ENCODE results near the gene LDLR. TPM values are rescaled to one million over a fixed set of nuclear protein-coding genes. Genes with fewer than 3 reads are reported as not detected.
A peak's percentile ranks its signal among the peaks of the same experiment; 100 is the strongest.
"Not testable (repeated sequence)": the region's sequence is repeated elsewhere in the genome, so short reads cannot be mapped to it uniquely, and the experiment has no call there.

LDLR gene
- total RNA-seq, 4 donors from 2014 or later, result 14.2 to 258 (median 47.5) TPM

DNA sequence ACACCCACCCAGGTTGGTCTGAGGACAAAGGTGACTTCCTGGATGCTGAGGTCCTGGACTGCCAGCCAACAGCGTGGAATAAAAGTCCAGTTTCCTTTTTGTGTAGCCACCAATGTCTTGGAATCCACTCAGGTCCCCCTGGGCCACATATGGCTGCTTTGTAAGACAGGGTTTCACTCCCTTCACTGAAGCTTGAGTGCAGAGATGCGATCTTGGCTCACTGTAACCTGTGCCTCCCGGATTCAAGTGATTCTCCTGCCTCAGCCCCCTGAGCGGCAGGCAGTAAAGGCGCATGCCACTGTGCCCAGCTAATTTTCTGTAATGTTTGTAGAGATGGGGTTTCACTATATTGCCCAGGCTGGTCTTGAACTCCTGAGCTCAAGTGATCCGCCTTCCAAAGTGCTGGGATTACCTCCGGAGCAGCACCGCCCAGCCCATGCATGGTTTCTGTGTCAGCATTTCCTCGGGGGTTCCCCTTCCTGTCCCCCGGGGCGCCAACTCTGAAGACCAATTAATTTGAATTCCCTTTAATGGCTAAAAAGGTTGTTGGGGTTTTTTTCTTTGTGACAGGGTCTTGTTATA lies 90.5 kb downstream of the LDLR start:
- Histone ChIP-seq H3K27ac (replicated peaks in 1 of 4) (peak overlapping the region; percentile 89 to 98 (median 96)), H3K4me3 (peak overlapping the region in 1 of 4 donors; percentile 2), H3K4me1 (peaks cover 37 to 78% (median 64%) of the 10 kb centered on the region in 4 donors), H3K9me3 (no peaks in the 10 kb centered on the region), H3K27me3 (no peaks in the 10 kb centered on the region), H3K36me3 (peaks cover 44 to 74% (median 66%) of the 10 kb centered on the region in 4 donors)
- DNase-seq (ENCODE audit: extremely low spot score), result no peak
- TF ChIP-seq, protein P1, sequence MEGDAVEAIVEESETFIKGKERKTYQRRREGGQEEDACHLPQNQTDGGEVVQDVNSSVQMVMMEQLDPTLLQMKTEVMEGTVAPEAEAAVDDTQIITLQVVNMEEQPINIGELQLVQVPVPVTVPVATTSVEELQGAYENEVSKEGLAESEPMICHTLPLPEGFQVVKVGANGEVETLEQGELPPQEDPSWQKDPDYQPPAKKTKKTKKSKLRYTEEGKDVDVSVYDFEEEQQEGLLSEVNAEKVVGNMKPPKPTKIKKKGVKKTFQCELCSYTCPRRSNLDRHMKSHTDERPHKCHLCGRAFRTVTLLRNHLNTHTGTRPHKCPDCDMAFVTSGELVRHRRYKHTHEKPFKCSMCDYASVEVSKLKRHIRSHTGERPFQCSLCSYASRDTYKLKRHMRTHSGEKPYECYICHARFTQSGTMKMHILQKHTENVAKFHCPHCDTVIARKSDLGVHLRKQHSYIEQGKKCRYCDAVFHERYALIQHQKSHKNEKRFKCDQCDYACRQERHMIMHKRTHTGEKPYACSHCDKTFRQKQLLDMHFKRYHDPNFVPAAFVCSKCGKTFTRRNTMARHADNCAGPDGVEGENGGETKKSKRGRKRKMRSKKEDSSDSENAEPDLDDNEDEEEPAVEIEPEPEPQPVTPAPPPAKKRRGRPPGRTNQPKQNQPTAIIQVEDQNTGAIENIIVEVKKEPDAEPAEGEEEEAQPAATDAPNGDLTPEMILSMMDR (IDR thresholded peaks at IDR 0.05), result no peak
- TF ChIP-seq POLR2AphosphoS5 (IDR thresholded peaks at IDR 0.05) (no peak), EP300 (IDR thresholded peaks at IDR 0.05) (no peak), POLR2A (IDR thresholded peaks at IDR 0.05; ENCODE audit: low read depth) (no peak)
- WGBS, result 69% methylated on average over 6 of the region's 11 CpGs
- intact Hi-C loops (cut with DNase I), result no loop called here

DNA sequence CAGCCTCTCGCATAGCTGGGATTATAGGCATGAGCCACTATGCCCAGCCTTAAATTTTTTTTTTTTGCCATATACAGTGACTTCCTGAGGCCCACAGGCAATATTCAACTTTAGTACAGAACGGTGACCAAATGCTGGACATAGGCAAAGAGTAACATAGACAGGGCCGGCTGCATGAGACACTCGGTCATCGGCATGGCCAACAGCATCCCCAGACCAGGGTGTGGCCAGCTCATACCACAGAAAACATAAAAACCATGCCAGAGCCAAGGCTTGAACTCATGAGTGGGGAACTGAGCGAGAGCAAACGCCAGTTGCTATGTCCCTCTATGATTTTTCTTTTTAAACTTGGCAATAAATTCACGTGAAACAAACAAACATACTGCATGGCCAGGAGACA lies 91.1 kb downstream of the LDLR start:
- Histone ChIP-seq H3K9me3 (no peaks in the 10 kb centered on the region), H3K4me1 (peaks cover 43 to 83% (median 70%) of the 10 kb centered on the region in 4 donors), H3K27ac (replicated peaks in 1 of 4) (peak overlapping the region; percentile 89 to 98 (median 96)), H3K4me3 (peak overlapping the region in 2 of 4 donors; percentile 2 to 10), H3K27me3 (no peaks in the 10 kb centered on the region), H3K36me3 (peaks cover 39 to 74% (median 65%) of the 10 kb centered on the region in 4 donors)
- intact Hi-C loops (cut with DNase I), result no loop called here
- no peak for DNase-seq (ENCODE audit: extremely low spot score)
- no peak for TF ChIP-seq EP300 (IDR thresholded peaks at IDR 0.05)
- TF ChIP-seq POLR2A (IDR thresholded peaks at IDR 0.05; ENCODE audit: low read depth), result no peak
- TF ChIP-seq, protein P1 (IDR thresholded peaks at IDR 0.05), result no peak
- no peak for TF ChIP-seq POLR2AphosphoS5 (IDR thresholded peaks at IDR 0.05)
- whole genome bisulfite sequencing, result 35% methylated on average over 8 of the region's 8 CpGs

DNA sequence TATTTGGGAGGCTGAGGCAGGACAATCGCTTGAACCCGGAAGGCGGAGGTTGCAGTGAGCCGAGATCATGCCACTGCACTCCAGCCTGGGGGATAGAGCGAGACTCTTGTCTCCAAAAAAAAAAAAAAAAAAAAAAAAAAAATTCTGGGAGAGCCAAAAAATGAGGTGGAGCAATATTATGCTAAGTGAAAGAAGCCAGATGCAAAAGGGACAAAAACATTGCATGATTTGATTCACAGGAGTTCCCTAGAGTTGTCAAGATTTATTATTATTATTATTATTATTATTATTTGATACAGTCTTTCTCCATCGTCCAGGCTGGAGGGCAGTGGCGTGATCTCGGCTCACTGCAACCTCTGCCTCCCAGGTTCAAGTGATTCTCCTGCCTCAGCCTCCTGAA lies 91.7 kb downstream of the LDLR start:
- H3K9me3 ChIP-seq; H3K27me3 ChIP-seq; DNase-seq (ENCODE audit: extremely low spot score); intact Hi-C loops (cut with DNase I): not testable (repeated sequence)
- 44% methylated on average over 8 of the region's 8 CpGs for WGBS
- Histone ChIP-seq H3K4me1 (peaks cover 47 to 84% (median 76%) of the 10 kb centered on the region in 4 donors), H3K4me3 (peak overlapping the region in 1 of 4 donors; percentile 2), H3K27ac (replicated peaks in 1 of 4) (peak overlapping the region; percentile 89 to 98 (median 96)), H3K36me3 (peaks cover 37 to 74% (median 65%) of the 10 kb centered on the region in 4 donors)

DNA sequence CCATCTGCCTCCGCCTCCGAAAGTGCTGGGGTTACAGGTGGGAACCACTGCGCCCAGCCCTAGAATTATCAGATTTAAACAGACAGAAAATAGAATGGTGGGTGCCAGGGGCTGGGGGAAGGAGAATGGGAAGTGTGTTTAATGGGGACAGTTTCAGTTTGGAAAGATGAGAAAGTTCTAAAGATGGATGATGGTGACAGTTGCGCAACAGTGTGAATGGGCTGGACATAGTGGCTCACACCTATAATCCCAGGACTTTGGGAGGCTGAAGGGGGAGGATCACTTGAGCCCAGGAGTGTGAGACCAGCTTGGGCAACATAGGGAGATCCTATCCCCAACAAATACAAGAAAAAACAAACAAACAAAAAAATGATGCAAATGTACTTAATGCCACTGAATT lies 92.2 kb downstream of the LDLR start:
- no peak for TF ChIP-seq POLR2AphosphoS5 (IDR thresholded peaks at IDR 0.05)
- TF ChIP-seq, protein P1 (IDR thresholded peaks at IDR 0.05), result no peak
- no peak for TF ChIP-seq EP300 (IDR thresholded peaks at IDR 0.05)
- TF ChIP-seq POLR2A (IDR thresholded peaks at IDR 0.05; ENCODE audit: low read depth), result no peak
- Histone ChIP-seq H3K27me3 (no peaks in the 10 kb centered on the region), H3K36me3 (peaks cover 37 to 74% (median 65%) of the 10 kb centered on the region in 4 donors), H3K27ac (replicated peaks in 1 of 4) (peak overlapping the region; percentile 89 to 98 (median 96)), H3K4me1 (peaks cover 48 to 90% (median 81%) of the 10 kb centered on the region in 4 donors), H3K4me3 (no peak overlapping the region), H3K9me3 (no peaks in the 10 kb centered on the region)
- intact Hi-C loops (cut with DNase I), result no loop called here
- no peak for DNase-seq (ENCODE audit: extremely low spot score)
- whole genome bisulfite sequencing, result 75% methylated on average over 4 of the region's 4 CpGs

Other genes starting within 250 kb of the LDLR start
- 1 to 10 TPM in 2 of 4 donors, under 1 TPM in 1, not detected in 1; 0.97 to 3.6 (median 1.1) TPM for gene C19orf38, start 241.0 kb upstream of the LDLR start, total RNA-seq
- 10 to 100 TPM; 24.9 to 43.5 (median 30.6) TPM for gene CARM1, start 217.9 kb upstream of the LDLR start, total RNA-seq
- 10 to 100 TPM; 23.3 to 50.1 (median 31.0) TPM for gene YIPF2, start 160.8 kb upstream of the LDLR start, total RNA-seq
- gene TIMM29, start 160.7 kb upstream of the LDLR start, total RNA-seq, result 10 to 100 TPM; 32.6 to 58.7 (median 45.9) TPM
- 10 to 100 TPM; 48.0 to 78.2 (median 53.9) TPM for gene SMARCA4, start 128.4 kb upstream of the LDLR start, total RNA-seq
- gene SPC24, start 66.3 kb downstream of the LDLR start, total RNA-seq, result 1 to 10 TPM; 1.4 to 6.6 (median 3.4) TPM
- gene KANK2, start 108.1 kb downstream of the LDLR start, total RNA-seq, result 1,000 to 10,000 TPM; 1,125 to 1,746 (median 1,157) TPM
- 1 to 10 TPM in 1 of 4 donors, not detected in 3; 2.0 TPM for gene ANGPTL8, start 150.2 kb downstream of the LDLR start, total RNA-seq
- 10 to 100 TPM; 32.6 to 51.0 (median 40.1) TPM for gene DOCK6, start 173.1 kb downstream of the LDLR start, total RNA-seq
- not detected for gene TSPAN16, start 206.7 kb downstream of the LDLR start, total RNA-seq

Data from esophagus muscularis mucosa (tissue), 4 donors.